GM12892 (cell line): ENCODE results near the gene UTP20.

Source experiments
- POLR2A ChIP-seq: IDR thresholded peaks from 2 replicates; pipeline ENCODE4 v1.6.1; 2011; ENCODE audit warnings: low read depth, low read length, control low read depth
- POLR2AphosphoS5 ChIP-seq: IDR thresholded peaks from 2 replicates; pipeline ENCODE4 v1.6.1; 2011; ENCODE audit warnings: low read depth, low read length, control low read depth

- TF ChIP-seq POLR2AphosphoS5 (no peak), POLR2A (no peak)
Measured at GRCh38 chr12:101235686-101236085, 44.2 kb upstream of the UTP20 start.
